MM.1S (cell line): ENCODE results near the gene SOD1.

Experiments used
- CTCF ChIP-seq: fragments of 300-600 bp; sonication (generic); IDR thresholded peaks from 2 replicates; pipeline ENCODE4 v1.5.1; 2016; ENCODE audit warnings: antibody characterized with exemption, low read length, mixed read lengths
- EZH2phosphoT487 ChIP-seq: fragments of 300-600 bp; sonication (generic); IDR thresholded peaks from 2 replicates; pipeline ENCODE4 v1.6.1; 2018; ENCODE audit warnings: antibody characterized with exemption, low read length

GRCh38 chr21:31668651-31669491, 9.4 kb downstream of the SOD1 start:
- TF ChIP-seq CTCF = no peak
- TF ChIP-seq EZH2phosphoT487 = no peak
